ENCODE results near the gene INSRR. TPM values are rescaled to one million over a fixed set of nuclear protein-coding genes. Genes with fewer than 3 reads are reported as not detected.

Gene INSRR
- total and polyA plus RNA-seq, 2 of the 4 experiments (the other 2 are of a cell fraction) = not detected

DNA sequence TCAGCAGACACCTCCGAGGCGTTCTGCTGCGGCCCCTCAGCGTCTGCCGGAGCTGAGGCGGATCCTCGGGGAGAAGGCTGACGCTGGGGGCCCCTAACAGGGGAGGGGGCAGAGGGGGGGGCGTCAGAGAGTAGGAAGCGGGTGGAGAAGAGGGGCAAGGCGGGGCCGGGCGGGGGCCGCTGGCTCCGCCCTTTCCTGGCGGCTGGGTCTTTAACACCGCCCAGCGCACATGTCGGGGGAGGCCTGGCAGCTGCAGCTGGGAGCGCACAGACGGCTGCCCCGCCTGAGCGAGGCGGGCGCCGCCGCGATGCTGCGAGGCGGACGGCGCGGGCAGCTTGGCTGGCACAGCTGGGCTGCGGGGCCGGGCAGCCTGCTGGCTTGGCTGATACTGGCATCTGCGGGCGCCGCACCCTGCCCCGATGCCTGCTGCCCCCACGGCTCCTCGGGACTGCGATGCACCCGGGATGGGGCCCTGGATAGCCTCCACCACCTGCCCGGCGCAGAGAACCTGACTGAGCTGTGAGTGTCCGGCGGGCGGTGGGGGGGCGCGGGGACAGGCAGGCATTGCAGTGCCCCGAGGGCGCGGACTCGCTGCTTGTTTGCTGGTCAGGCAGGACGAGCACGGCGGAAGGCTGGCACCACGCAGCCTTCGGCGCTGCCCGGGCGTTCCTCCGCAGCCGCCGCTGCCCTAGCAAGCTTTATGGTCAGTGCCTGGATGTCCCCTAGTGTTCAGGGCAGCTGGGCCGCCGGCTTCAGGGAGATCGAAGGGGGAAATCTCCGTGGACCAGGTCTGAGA is 1.9 kb upstream of the INSRR start, which contains the start of gene NTRK1:
NTRK1 (plus strand) TSS at position 238 of the 796 bp plus-strand sequence; CDS start at position 308, 70 bp downstream.
- peaks cover 95% of the 10 kb centered on the region for H3K27me3 ChIP-seq (ENCODE audit: control insufficient read depth, insufficient read depth, low read length)
- H2AK9ac ChIP-seq (replicated peaks; ENCODE audit: low read depth, low read length, poor library complexity) = peak within 1 kb of the TSS; percentile 44
- intact Hi-C loops (cut with micrococcal nuclease) = loop anchor here (1.0 kb wide), 4 partner anchors 64 to 172 kb away; no protein-coding TSS in a partner anchor
- no peaks in the 10 kb centered on the region for H3K9me1 ChIP-seq (ENCODE audit: insufficient read depth, low read length)
- H3K79me1 ChIP-seq (ENCODE audit: low read depth in 1 of 2, low read length in 2 of 2) = no peaks in the 10 kb centered on the region
- H3K4me3 ChIP-seq (ENCODE audit: insufficient read depth, low read depth, low read length) = peak within 1 kb of the TSS; percentile 13; the same call in 1 of the 2 replicates
- H3K27ac ChIP-seq (ENCODE audit: insufficient read depth, low read length) = no peak within 1 kb of the TSS
- ChIA-PET CTCF (interaction anchor here (0.9 to 3.6 kb wide), 14 partner anchors 10 to 173 kb away, joined by 3 to 28 read pairs (median 6); partner anchors contain the start of genes ISG20L2 and METTL25B), POLR2A (ENCODE audit: unreplicated experiment) (interaction anchor here (0.7 kb wide), 1 partner anchor 19 kb away, joined by 11 read pairs; no protein-coding TSS in a partner anchor)
- 0 out of 2 replicates have a peak, but pooled peaks cover 9% of the 10 kb centered on the region for H4K20me1 ChIP-seq (ENCODE audit: insufficient read depth, low read length)
- H3K14ac ChIP-seq (replicated peaks; ENCODE audit: low read depth, low read length) = no peak within 1 kb of the TSS
- H2AK5ac ChIP-seq (ENCODE audit: low read depth, low read length) = no peak within 1 kb of the TSS
- H3K9ac ChIP-seq (ENCODE audit: low read depth, low read length) = no peak within 1 kb of the TSS
- H3K36me3 ChIP-seq (ENCODE audit: control insufficient read depth, insufficient read depth, low read length) = no peaks in the 10 kb centered on the region
- H3K9me3 ChIP-seq (ENCODE audit: control insufficient read depth, insufficient read depth, low read length) = no peaks in the 10 kb centered on the region
- no peak for DNase-seq
- 7% methylated on average over 36 of the region's 69 CpGs; no CpG with 5 or more reads in 1 of the 2 experiments for WGBS, 2 experiments (ENCODE audit: extremely low coverage in 2 of 2, insufficient read length in 1 of 2)
- no peak within 1 kb of the TSS for H3K56ac ChIP-seq (ENCODE audit: extremely low read depth, insufficient read depth, low read length)
- no peak within 1 kb of the TSS for H2BK120ac ChIP-seq (ENCODE audit: low read depth, low read length)
- H3K4ac ChIP-seq (ENCODE audit: low read depth, low read length) = no peak within 1 kb of the TSS
- H2BK15ac ChIP-seq (ENCODE audit: low read depth, low read length) = no peak within 1 kb of the TSS
- BruUV-seq (replicated peaks) = no TSS peak
- H4K5ac ChIP-seq (ENCODE audit: low read depth, low read length) = no peak within 1 kb of the TSS
- H2BK20ac ChIP-seq (ENCODE audit: low read depth, low read length) = no peak within 1 kb of the TSS
- H4K91ac ChIP-seq (ENCODE audit: insufficient read depth, low read depth, low read length) = no peak within 1 kb of the TSS
- ATAC-seq (ENCODE audit: low read depth) = peak; percentile 45
- no peak for TF ChIP-seq USF2 (IDR thresholded peaks at IDR 0.05; ENCODE audit: low read depth, low read length)
- TF ChIP-seq NFE2L2 (IDR thresholded peaks at IDR 0.05; ENCODE audit: low read depth, low read length) = no peak
- no peak for TF ChIP-seq SMC3 (IDR thresholded peaks at IDR 0.05; ENCODE audit: low read depth, low read length)
- TF ChIP-seq CHD1 (IDR thresholded peaks at IDR 0.05; ENCODE audit: low read depth, low read length) = no peak
- no peak for TF ChIP-seq BHLHE40 (IDR thresholded peaks at IDR 0.05; ENCODE audit: low read depth, low read length)
- TF ChIP-seq MXI1 (IDR thresholded peaks at IDR 0.05; ENCODE audit: borderline replicate concordance, low read depth, low read length) = no peak
- TF ChIP-seq FOS (IDR thresholded peaks at IDR 0.05; ENCODE audit: low read depth, low read length) = no peak
- no peak for TF ChIP-seq POLR2A (IDR thresholded peaks at IDR 0.05; ENCODE audit: low read depth, low read length)
- TF ChIP-seq MAFK (IDR thresholded peaks at IDR 0.05; ENCODE audit: low read depth, low read length) = no peak
- TF ChIP-seq CEBPB (IDR thresholded peaks at IDR 0.05; ENCODE audit: low read depth, low read length) = no peak
- no peak for TF ChIP-seq RAD21 (IDR thresholded peaks at IDR 0.05; ENCODE audit: low read length)
- H2BK5ac ChIP-seq (ENCODE audit: low read depth, low read length, poor library complexity, severe bottlenecking) = no peak within 1 kb of the TSS
- H2AFZ ChIP-seq (replicated peaks; ENCODE audit: low read length, poor library complexity) = peak within 1 kb of the TSS; percentile 73
- H4K8ac ChIP-seq (ENCODE audit: low read depth in 2 of 2, low read length in 2 of 2) = no peak within 1 kb of the TSS
- H3K18ac ChIP-seq (ENCODE audit: low read depth, low read length) = no peak within 1 kb of the TSS
- H3K23ac ChIP-seq (ENCODE audit: low read depth, low read length) = no peak within 1 kb of the TSS
- in situ Hi-C loops (cut with MboI; ENCODE audit: low sequenced_read_pairs) = no loop called here
- H3K4me2 ChIP-seq (ENCODE audit: low read depth, low read length) = peak within 1 kb of the TSS; percentile 72
- peaks cover 4% of the 10 kb centered on the region; the same call in 1 of the 2 replicates for H3K4me1 ChIP-seq (ENCODE audit: control insufficient read depth, insufficient read depth, low read length)
- dilution Hi-C loops (cut with HindIII; ENCODE audit: low sequenced_read_pairs, unreplicated experiment) = no loop called here

Data from IMR-90 (cell line).